DND-41 (cell line): ENCODE data around the gene C16orf86.

Experiments used
- CTCF ChIP-seq: IDR thresholded peaks from 2 replicates; pipeline ENCODE4 v1.5.1; 2012; ENCODE audit warnings: borderline replicate concordance, low read length, moderate library complexity, mild to moderate bottlenecking; ENCODE audit not compliant: poor library complexity, severe bottlenecking; ENCODE audit errors: extremely low read depth
- EZH2 ChIP-seq: IDR thresholded peaks from 3 replicates; pipeline ENCODE4 v1.6.1; 2012; ENCODE audit warnings: borderline replicate concordance, low read depth, mild to moderate bottlenecking, moderate library complexity, low read length, inconsistent platforms; ENCODE audit not compliant: severe bottlenecking

GRCh38 chr16:67714522-67714921 lies 47.9 kb downstream of the C16orf86 start:
- no peak for TF ChIP-seq CTCF
- no peak for TF ChIP-seq EZH2
